HepG2 (cell line): ENCODE measurements around the gene SH2D1B.
"Not testable (repeated sequence)": the region's sequence is repeated elsewhere in the genome, so short reads cannot be mapped to it uniquely, and the experiment has no call there.

ENCODE experiments used
- ATAD3A ChIP-seq: sonication (generic); formaldehyde crosslinking; IDR thresholded peaks from 2 replicates; pipeline ENCODE4 v1.4.0; 2020; ENCODE audit warnings: missing genetic modification reagents
- BHLHE40 ChIP-seq: IDR thresholded peaks from 2 replicates; pipeline ENCODE4 v1.6.1; 2011; ENCODE audit warnings: low read length, improper control_type of control experiment
- FIP1L1 ChIP-seq: fragments of 200-400 bp; formaldehyde crosslinking; IDR thresholded peaks from 2 replicates; pipeline ENCODE4 v1.6.1; 2018; ENCODE audit warnings: low read depth, mild to moderate bottlenecking, low read length, moderate library complexity, borderline replicate concordance; ENCODE audit not compliant: insufficient read depth
- HOXA9 ChIP-seq: sonication (generic); formaldehyde crosslinking; IDR thresholded peaks from 2 replicates; pipeline ENCODE4 v1.8.1; 2022; ENCODE audit warnings: missing genetic modification reagents, mild to moderate bottlenecking, moderate library complexity, borderline replicate concordance
- JUN ChIP-seq: sonication (generic); formaldehyde crosslinking; IDR thresholded peaks from 2 replicates; pipeline ENCODE4 v1.4.0; 2020; ENCODE audit warnings: mild to moderate bottlenecking, missing genetic modification reagents
- KDM1A ChIP-seq: IDR thresholded peaks from 2 replicates; pipeline ENCODE4 v1.6.1; 2016; ENCODE audit warnings: missing compliant biosample characterization
- MXI1 ChIP-seq: IDR thresholded peaks from 3 replicates; pipeline ENCODE4 v1.6.1; 2012; ENCODE audit warnings: low read depth, low read length, inconsistent platforms, borderline replicate concordance
- POLR2AphosphoS5 ChIP-seq: IDR thresholded peaks from 2 replicates; pipeline ENCODE4 v1.6.1; 2012; ENCODE audit warnings: low read depth, low read length
- TAF1 ChIP-seq: sonication (generic); formaldehyde crosslinking; IDR thresholded peaks from 2 replicates; pipeline ENCODE4 v1.4.0; 2020; ENCODE audit warnings: missing genetic modification reagents
- TF ChIP-seq, protein P1 (sequence below): sonication (generic); formaldehyde crosslinking; IDR thresholded peaks from 2 replicates; pipeline ENCODE4 v1.5.1; 2020; ENCODE audit warnings: mild to moderate bottlenecking, missing genetic modification reagents, moderate library complexity
- TF ChIP-seq, protein P2 (sequence below): sonication (generic); formaldehyde crosslinking; IDR thresholded peaks from 2 replicates; pipeline ENCODE4 v1.5.0; 2020; ENCODE audit warnings: mild to moderate bottlenecking, missing genetic modification reagents, moderate library complexity

DNA sequence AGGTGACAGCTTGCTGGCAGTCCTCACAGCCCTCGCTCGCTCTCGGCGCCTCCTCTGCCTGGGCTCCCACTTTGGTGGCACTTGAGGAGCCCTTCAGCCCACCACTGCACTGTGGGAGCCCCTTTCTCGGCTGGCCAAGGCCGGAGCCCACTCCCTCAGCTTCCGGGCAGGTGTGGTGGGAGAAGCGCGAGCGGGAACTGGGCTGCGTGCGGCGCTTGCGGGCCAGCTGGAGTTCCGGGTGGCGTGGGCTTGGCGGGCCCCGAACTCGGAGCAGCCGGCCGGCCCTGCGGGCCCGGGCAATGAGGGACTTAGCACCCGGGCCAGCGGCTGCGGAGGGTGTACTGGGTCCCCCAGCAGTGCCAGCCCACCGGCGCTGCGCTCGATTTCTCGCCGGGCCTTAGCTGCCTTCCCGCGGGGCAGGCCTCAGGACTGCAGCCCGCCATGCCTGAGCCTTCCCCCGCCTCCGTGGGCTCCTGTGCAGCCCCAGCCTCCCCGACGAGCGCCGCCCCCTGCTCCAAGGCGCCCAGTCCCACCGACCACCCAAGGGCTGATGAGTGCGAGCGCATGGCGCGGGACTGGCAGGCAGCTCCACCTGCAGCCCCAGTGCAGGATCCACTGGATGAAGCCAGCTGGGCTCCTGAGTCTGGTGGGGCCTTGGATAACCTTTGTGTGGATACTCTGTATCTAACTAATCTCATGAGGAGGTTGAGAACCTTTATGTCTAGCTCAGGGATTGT lies 21.2 kb upstream of the SH2D1B start:
- not testable (repeated sequence) for TF ChIP-seq ATAD3A; FIP1L1; JUN (CRISPR knock-in tag); KDM1A; HOXA9 (CRISPR knock-in tag); TAF1 (CRISPR knock-in tag); POLR2AphosphoS5; MXI1; BHLHE40
- TF ChIP-seq, protein P1, sequence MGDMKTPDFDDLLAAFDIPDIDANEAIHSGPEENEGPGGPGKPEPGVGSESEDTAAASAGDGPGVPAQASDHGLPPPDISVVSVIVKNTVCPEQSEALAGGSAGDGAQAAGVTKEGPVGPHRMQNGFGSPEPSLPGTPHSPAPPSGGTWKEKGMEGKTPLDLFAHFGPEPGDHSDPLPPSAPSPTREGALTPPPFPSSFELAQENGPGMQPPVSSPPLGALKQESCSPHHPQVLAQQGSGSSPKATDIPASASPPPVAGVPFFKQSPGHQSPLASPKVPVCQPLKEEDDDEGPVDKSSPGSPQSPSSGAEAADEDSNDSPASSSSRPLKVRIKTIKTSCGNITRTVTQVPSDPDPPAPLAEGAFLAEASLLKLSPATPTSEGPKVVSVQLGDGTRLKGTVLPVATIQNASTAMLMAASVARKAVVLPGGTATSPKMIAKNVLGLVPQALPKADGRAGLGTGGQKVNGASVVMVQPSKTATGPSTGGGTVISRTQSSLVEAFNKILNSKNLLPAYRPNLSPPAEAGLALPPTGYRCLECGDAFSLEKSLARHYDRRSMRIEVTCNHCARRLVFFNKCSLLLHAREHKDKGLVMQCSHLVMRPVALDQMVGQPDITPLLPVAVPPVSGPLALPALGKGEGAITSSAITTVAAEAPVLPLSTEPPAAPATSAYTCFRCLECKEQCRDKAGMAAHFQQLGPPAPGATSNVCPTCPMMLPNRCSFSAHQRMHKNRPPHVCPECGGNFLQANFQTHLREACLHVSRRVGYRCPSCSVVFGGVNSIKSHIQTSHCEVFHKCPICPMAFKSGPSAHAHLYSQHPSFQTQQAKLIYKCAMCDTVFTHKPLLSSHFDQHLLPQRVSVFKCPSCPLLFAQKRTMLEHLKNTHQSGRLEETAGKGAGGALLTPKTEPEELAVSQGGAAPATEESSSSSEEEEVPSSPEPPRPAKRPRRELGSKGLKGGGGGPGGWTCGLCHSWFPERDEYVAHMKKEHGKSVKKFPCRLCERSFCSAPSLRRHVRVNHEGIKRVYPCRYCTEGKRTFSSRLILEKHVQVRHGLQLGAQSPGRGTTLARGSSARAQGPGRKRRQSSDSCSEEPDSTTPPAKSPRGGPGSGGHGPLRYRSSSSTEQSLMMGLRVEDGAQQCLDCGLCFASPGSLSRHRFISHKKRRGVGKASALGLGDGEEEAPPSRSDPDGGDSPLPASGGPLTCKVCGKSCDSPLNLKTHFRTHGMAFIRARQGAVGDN = not testable (repeated sequence)
- TF ChIP-seq, protein P2, sequence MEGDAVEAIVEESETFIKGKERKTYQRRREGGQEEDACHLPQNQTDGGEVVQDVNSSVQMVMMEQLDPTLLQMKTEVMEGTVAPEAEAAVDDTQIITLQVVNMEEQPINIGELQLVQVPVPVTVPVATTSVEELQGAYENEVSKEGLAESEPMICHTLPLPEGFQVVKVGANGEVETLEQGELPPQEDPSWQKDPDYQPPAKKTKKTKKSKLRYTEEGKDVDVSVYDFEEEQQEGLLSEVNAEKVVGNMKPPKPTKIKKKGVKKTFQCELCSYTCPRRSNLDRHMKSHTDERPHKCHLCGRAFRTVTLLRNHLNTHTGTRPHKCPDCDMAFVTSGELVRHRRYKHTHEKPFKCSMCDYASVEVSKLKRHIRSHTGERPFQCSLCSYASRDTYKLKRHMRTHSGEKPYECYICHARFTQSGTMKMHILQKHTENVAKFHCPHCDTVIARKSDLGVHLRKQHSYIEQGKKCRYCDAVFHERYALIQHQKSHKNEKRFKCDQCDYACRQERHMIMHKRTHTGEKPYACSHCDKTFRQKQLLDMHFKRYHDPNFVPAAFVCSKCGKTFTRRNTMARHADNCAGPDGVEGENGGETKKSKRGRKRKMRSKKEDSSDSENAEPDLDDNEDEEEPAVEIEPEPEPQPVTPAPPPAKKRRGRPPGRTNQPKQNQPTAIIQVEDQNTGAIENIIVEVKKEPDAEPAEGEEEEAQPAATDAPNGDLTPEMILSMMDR (CRISPR knock-in tag) = not testable (repeated sequence)
